ENCODE measurements around the gene CELA1.

The CELA1 gene

GRCh38 chr12:51346581-51346980, at the start of gene CELA1:
Gene CELA1, minus strand, starts transcription at chr12:51346679. Its CDS starts 41 bp downstream, at chr12:51346638.
- DNase-seq (ENCODE audit: low read depth in 2 of 2), result no peak

- DNase-seq (ENCODE audit: low read depth in 2 of 2), result no peak
These were observed 49.1 kb upstream of the CELA1 start for GRCh38 chr12:51395283-51396230.

GRCh38 chr12:51393676-51394545, 47.4 kb upstream of the CELA1 start:
- peak in 1 of 2 donors; percentile 5 for DNase-seq (ENCODE audit: low read depth in 2 of 2)

- no peak for DNase-seq (ENCODE audit: low read depth in 2 of 2)
These were observed 46.2 kb upstream of the CELA1 start for GRCh38 chr12:51392556-51393237.

GRCh38 chr12:51391283-51392123, 45.0 kb upstream of the CELA1 start, which contains the start of gene GALNT6:
Gene GALNT6, minus strand, starts transcription at chr12:51391406. Its CDS starts 11,625 bp downstream, at chr12:51379781.
- peak; percentile 32 to 55 for DNase-seq (ENCODE audit: low read depth in 2 of 2)

- no peak for DNase-seq (ENCODE audit: low read depth in 2 of 2)
These were observed 44.4 kb upstream of the CELA1 start for GRCh38 chr12:51390891-51391282.

GRCh38 chr12:51390457-51390856, 44.0 kb upstream of the CELA1 start:
- no peak for DNase-seq (ENCODE audit: low read depth in 2 of 2)

GRCh38 chr12:51389302-51389999, 43.0 kb upstream of the CELA1 start:
- no peak for DNase-seq (ENCODE audit: low read depth in 2 of 2)

- no peak for DNase-seq (ENCODE audit: low read depth in 2 of 2)
These were observed 42.4 kb upstream of the CELA1 start for GRCh38 chr12:51388846-51389245.

GRCh38 chr12:51388069-51388799, 41.8 kb upstream of the CELA1 start:
- DNase-seq (ENCODE audit: low read depth in 2 of 2), result no peak

- no peak for DNase-seq (ENCODE audit: low read depth in 2 of 2)
These were observed 39.9 kb upstream of the CELA1 start for GRCh38 chr12:51386351-51386750.

GRCh38 chr12:51383269-51383905, 36.9 kb upstream of the CELA1 start:
- no peak for DNase-seq (ENCODE audit: low read depth in 2 of 2)

GRCh38 chr12:51382173-51382572, 35.7 kb upstream of the CELA1 start:
- no peak for DNase-seq (ENCODE audit: low read depth in 2 of 2)

- DNase-seq (ENCODE audit: low read depth in 2 of 2), result no peak
These were observed 35.0 kb upstream of the CELA1 start for GRCh38 chr12:51381226-51382079.

GRCh38 chr12:51379571-51379970, 33.1 kb upstream of the CELA1 start:
- no peak for DNase-seq (ENCODE audit: low read depth in 2 of 2)

GRCh38 chr12:51378749-51379148, 32.3 kb upstream of the CELA1 start:
- no peak for DNase-seq (ENCODE audit: low read depth in 2 of 2)

GRCh38 chr12:51377099-51377984, 30.9 kb upstream of the CELA1 start:
- DNase-seq (ENCODE audit: low read depth in 2 of 2), result no peak

All from stimulated activated CD4-positive, alpha-beta T cell treated with anti-CD3 and anti-CD28 coated beads, Interleukin-1b, Interleukin-23, amount 100 ng/mL, for 1 hour (primary cell).